ENCODE results near the gene CDC27.

DNA sequence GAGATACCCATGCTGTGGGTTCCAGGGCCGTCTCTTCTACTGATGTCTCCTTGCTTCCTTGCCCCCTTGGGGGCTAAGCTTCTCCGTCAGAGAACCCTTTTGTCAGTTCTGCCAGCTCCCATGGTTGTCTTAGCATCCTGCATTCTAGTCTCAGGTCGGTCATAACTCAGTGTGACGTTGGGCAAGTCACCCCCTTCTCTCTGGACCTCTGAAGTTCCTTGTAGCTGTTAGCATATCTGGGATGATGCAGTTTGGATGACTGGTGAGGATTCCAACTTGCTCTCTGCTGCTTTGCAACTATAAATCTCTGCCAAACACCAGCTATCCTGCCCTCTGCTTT lies 11.2 kb upstream of the CDC27 start:
- no peak for TF ChIP-seq CTCF (IDR thresholded peaks at IDR 0.05)
- TF ChIP-seq POLR2A (IDR thresholded peaks at IDR 0.05): no peak

All from right lobe of liver (tissue), 4 donors.